ENCODE data around the gene DIO3.
"Not testable (repeated sequence)": the region's sequence is repeated elsewhere in the genome, so short reads cannot be mapped to it uniquely, and the experiment has no call there.

The DIO3 gene

GRCh38 chr14:101543814-101544213 lies 17.5 kb upstream of the DIO3 start:
- no peak for DNase-seq

GRCh38 chr14:101544550-101544949 lies 16.7 kb upstream of the DIO3 start:
- DNase-seq, result no peak

GRCh38 chr14:101546706-101547105 lies 14.6 kb upstream of the DIO3 start:
- no peak for DNase-seq

DNA sequence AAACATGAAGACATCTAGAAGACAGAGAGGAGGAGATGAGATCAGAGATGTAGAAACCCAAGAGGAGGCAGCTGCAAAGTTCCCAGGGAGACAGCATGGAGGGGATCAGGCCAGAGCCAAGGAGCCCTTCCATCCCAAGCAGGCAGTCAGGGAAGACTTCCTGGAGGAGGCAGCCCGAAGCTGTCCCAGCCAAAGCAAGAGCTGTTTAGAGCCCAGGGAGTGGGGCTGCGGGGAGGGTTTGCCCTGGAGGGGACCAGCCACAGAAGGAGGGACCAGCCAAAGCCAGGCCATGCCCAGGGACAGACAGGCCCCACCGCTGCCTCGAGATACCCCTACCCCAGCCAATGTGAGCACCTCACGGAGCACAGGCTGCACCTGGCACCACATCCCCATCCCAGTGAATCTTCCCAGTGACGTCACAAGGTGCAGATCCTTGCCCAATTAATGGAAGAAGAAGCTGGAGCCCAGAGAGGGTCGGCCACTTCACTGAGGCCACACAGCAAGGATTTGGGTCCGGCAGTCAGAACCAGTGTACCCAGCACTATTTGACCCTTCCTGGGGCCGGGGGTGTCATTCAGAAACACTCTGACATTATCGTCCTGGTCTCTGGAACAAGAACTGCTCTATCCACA lies 14.1 kb upstream of the DIO3 start:
- DNase-seq, result no peak

GRCh38 chr14:101547961-101548669 lies 13.2 kb upstream of the DIO3 start:
- DNase-seq, result no peak

- DNase-seq, result no peak
Observed at GRCh38 chr14:101548710-101549109, 12.6 kb upstream of the DIO3 start.

- no peak for DNase-seq
Observed at GRCh38 chr14:101549154-101549553, 12.1 kb upstream of the DIO3 start.

DNA sequence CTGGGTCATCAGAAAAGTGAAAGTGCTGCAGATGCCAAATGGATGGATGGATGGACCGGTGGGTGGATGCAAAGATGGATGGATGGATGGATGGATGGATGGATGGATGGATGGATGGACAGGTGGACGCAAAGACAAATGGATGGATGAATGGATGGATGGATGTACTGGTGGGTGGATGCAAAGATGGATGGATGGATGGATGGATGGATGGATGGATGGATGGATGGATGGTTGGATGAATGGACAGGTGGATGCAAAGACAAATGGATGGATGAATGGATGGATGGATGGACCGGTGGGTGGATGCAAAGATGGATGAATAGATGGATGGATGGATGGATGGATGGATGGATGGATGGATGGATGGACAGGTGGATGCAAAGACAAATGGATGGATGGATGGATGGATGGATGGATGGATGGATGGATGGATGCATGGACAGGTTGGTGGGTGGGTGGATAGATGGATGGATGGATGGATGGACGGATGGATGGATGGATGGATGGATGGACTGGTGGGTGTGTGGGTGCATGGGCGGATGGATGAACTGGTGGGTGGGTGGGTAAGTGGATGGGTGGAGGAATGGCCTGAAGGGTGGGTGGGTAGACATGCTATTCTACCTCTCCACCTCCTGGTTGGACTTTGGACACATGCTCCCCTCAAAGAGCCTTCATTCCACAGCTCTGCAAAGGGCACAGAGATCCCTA lies 10.9 kb upstream of the DIO3 start:
- not testable (repeated sequence) for DNase-seq

DNA sequence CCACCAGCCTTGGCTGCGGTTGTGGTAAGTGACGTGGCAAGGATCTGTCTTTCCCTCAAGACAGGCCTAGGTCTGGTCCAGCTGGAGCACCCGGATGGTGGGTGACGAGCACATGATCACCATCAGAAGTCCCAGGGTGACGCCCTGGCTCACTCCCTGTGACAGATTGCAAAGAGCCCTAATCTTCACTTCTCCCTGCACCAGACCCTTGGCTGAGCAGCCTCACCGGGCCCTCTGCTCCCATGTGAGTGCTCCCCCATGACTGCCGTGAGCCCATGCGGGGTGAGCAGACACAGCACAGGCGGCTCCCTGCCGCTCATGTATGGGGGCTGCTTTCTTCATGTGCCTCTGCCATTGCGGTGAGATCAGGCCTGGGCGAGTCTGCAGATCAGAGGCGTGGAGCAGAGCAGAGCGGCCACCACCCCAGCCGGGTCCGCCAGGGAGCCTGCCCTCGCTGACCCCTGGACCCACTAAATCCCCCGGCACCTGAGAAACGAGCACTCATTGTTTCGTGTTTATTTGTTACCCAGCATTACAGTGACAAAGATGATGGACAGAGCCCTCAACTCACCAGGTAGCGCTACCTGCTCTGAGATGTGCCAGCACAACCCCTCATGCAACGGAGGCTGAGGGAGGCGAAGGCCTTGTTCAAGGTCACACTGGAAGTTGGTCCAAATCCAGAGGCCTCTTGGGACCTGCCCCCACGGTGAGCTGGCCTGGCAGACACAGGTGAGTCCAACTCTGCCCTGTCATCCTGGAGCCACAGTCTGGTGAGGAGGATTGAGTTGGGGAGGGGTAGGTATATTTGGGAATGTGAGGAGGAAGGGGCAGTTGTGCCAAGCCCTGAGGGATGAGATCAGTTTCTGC lies 9.3 kb upstream of the DIO3 start:
- DNase-seq, result no peak

GRCh38 chr14:101552786-101553231 lies 8.5 kb upstream of the DIO3 start:
- DNase-seq, result no peak

DNA sequence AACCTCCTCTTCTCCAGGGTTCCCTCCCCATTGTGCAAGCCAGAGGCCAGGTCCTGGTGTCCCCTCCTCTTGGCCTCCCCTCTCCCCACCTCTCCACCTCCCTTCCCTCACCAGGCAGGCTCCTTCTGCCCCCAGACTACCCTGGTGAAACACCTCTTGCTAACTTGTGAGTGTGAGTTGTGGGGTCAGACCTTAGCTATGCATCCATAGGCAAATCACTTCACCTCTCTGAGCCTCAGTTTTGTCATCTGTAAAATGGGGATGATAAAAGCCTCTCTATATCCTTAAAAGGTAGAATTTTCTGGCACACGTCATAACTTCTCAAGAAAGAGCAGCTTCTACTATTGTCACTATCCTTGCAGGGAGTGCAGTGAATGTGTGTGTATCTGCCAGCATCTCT lies 7.9 kb upstream of the DIO3 start:
- DNase-seq, result no peak

- DNase-seq, result no peak
Observed at GRCh38 chr14:101553931-101554330, 7.4 kb upstream of the DIO3 start.

- DNase-seq, result no peak
Observed at GRCh38 chr14:101554991-101555668, 6.2 kb upstream of the DIO3 start.

- not testable (repeated sequence) for DNase-seq
Observed at GRCh38 chr14:101555669-101556043, 5.6 kb upstream of the DIO3 start.

DNA sequence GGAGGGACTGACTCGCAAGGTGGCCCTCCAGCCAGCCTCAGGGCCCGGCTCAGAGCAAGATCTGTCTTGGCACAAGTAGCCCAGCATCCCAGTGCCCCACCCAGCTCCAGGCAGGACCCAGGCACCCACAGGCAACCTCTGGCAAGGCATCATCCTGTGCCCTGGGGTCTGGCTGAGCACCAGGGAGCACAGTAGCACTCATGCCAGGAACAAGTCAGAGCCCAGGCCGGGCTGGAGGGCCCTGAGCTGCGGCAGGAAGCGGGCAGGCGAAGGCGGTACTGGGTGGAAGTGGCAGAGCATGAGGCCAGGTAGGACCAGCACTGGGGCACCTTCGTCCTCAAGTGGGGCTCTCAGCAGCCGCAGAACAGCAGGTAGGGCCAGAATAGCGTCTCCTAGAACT lies 5.2 kb upstream of the DIO3 start:
- no peak for DNase-seq

DNA sequence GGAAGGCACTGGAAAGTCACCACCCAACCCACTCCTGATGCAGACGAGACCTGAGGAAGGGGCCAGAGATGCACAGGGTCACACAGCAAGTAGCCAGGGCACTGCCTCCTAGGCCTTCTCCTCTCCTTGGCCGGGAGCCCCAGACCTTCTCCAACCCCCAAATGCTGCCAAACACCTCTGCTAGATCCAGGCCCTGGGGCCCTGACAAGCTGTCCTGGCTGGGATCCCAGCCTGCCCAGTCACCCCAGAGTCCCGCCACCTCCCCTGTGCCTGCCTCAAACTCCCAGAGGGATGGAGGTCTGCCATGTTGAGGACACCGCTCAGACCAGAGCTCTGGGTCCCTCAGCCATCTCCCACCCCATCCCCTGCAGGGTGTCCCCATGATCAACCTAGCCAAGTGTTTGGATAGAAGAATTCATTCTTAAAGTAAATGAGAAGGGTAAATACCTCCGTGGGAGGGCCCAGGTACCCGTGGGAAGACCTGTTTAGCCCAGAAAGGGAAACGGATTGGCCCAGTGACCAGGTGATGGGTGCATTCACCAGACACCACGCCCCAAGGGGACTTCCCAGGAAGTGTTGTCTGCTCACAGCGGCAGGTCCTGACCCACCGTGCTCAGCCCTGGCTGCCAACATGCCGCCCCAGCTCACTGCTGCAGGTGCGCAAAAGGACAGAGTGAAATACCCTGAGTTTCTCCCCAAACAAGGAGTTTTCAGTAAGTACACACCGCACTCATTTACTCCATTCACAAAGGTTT lies 4.6 kb upstream of the DIO3 start:
- no peak for DNase-seq

DNA sequence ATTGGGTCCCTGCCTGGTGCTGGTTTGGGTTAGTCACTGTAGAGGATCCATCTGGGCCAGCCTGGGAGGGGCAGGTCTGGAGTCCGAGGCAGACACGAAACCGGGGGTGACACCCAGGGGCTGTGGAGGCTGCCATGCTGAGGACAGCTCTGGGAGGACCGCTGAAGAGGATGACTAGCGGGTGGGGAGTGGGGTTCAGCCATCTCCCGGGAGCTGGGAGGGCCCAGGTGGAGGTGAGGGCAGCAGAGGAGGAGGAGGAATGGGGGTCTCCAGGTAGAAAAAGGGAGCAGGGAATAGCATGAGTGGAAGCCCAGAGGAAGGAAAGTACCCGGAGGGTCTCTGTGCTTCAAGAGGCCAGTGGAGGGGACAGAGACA lies 4.0 kb upstream of the DIO3 start:
- DNase-seq, result no peak

DNA sequence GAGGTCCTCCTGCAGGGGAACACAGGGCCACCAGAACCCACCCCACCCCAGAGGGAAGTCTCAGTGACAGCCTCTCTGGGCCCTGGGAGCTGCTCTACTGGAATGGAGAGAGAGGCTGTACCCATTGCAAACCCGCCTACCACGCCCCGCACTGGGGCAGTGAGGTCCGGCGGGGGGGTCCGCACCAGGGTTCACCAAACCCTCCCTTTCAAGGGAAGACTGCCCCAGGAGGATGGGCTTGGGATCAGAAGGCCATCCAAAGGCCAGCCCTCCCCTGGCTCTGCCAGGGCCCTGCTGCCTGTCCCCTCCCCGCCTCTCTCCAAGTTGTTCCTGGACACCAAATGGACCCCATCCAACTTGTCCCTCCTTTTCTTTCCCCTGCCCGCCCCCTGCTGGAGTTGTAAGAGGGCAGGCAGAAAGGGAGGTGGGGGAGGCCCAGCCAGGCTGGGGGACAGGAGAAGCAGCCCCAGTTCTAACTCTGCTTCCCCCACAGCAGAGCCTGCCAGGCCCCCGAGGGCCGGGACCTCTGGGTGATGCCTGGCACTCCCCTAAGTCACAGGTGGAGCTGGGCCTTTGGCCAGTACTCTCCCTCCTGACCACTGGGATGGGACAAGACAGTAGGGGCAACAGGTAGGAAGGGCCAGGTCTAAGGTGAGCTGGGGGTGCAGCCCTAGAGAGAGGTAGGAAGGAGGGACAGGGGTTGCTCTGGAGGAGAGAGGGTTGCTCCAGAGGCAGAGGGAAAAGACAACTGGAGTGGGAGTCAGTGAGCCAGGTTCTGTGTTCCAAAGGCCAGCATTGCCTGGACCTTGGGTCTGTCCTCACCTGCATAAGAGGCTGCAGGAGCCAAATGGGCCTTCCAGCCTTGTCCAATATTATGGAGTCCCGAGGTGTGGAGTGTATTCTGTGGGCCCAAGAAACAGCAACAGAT lies 3.2 kb upstream of the DIO3 start:
- no peak for DNase-seq

GRCh38 chr14:101558739-101559240 lies 2.5 kb upstream of the DIO3 start:
- no peak for DNase-seq

DNA sequence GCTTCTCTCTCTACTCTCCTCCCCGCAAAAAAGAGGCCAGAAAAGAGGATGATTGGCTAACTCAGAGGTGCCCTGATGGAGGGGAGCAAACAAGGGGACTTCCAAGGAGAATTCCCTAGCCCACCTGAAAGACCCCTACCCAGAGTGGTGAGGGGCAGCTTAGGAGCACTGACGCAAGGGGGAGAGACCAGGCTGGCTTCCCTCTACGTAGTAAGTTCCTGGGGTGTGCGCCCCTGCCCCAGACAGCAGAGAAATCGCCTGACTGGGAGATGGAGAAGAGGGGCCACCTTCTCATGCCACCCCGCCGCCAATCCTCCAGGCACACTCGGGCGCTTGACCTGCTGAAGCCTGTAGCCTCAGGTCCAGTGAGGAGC lies 2.1 kb upstream of the DIO3 start:
- DNase-seq, result no peak
